ENCODE measurements around the gene DIPK2A.
A peak's percentile ranks its signal among the peaks of the same experiment; 100 is the strongest.

DIPK2A gene

GRCh38 chr3:143975554-143976152, 4.0 kb downstream of the DIPK2A start:
- no peak overlapping the region for H3K27ac ChIP-seq (ENCODE audit: low read depth, low read length)
- peak overlapping the region; percentile 93 for H3K4me3 ChIP-seq (ENCODE audit: low read depth, low read length)
- peaks cover 34% of the 10 kb centered on the region for H3K4me1 ChIP-seq (ENCODE audit: control insufficient read depth, insufficient read depth, low read length)
- H3K27me3 ChIP-seq (ENCODE audit: control insufficient read depth, insufficient read depth, low read length), result no peaks in the 10 kb centered on the region
- no peak overlapping the region for H3K9ac ChIP-seq (ENCODE audit: low read length)
- no peaks in the 10 kb centered on the region for H3K9me3 ChIP-seq (ENCODE audit: control insufficient read depth, insufficient read depth, low read depth, low read length)
- no peaks in the 10 kb centered on the region for H3K36me3 ChIP-seq (ENCODE audit: control insufficient read depth, insufficient read depth, low read length)

GRCh38 chr3:143977341-143978262, 6.0 kb downstream of the DIPK2A start:
- H3K4me3 ChIP-seq (ENCODE audit: low read depth, low read length), result peak overlapping the region; percentile 24; the same call in 1 of the 2 replicates
- H3K27me3 ChIP-seq (ENCODE audit: control insufficient read depth, insufficient read depth, low read length), result no peaks in the 10 kb centered on the region
- 0 out of 2 replicates have a peak overlapping the region, but pooled peaks have one; percentile 12 for H3K27ac ChIP-seq (ENCODE audit: low read depth, low read length)
- no peak overlapping the region for H3K9ac ChIP-seq (ENCODE audit: low read length)
- peaks cover 11% of the 10 kb centered on the region; the same call in 1 of the 2 replicates for H3K9me3 ChIP-seq (ENCODE audit: control insufficient read depth, insufficient read depth, low read depth, low read length)
- peaks cover 5% of the 10 kb centered on the region for H3K36me3 ChIP-seq (ENCODE audit: control insufficient read depth, insufficient read depth, low read length)
- H3K4me1 ChIP-seq (ENCODE audit: control insufficient read depth, insufficient read depth, low read length), result peaks cover 34% of the 10 kb centered on the region

- Histone ChIP-seq H3K27ac (ENCODE audit: low read depth, low read length) (no peak overlapping the region), H3K36me3 (ENCODE audit: control insufficient read depth, insufficient read depth, low read length) (peaks cover 12% of the 10 kb centered on the region), H3K4me1 (ENCODE audit: control insufficient read depth, insufficient read depth, low read length) (peaks cover 34% of the 10 kb centered on the region), H3K4me3 (ENCODE audit: low read depth, low read length) (no peak overlapping the region), H3K27me3 (ENCODE audit: control insufficient read depth, insufficient read depth, low read length) (no peaks in the 10 kb centered on the region), H3K9me3 (ENCODE audit: control insufficient read depth, insufficient read depth, low read depth, low read length) (peaks cover 11% of the 10 kb centered on the region; the same call in 1 of the 2 replicates), H3K9ac (ENCODE audit: low read length) (no peak overlapping the region)
Measured at GRCh38 chr3:143978263-143978631, 6.6 kb downstream of the DIPK2A start.

- Histone ChIP-seq H3K27ac (ENCODE audit: low read depth, low read length) (no peak overlapping the region), H3K4me3 (ENCODE audit: low read depth, low read length) (no peak overlapping the region), H3K9ac (ENCODE audit: low read length) (no peak overlapping the region), H3K9me3 (ENCODE audit: control insufficient read depth, insufficient read depth, low read depth, low read length) (peaks cover 11% of the 10 kb centered on the region; the same call in 1 of the 2 replicates), H3K27me3 (ENCODE audit: control insufficient read depth, insufficient read depth, low read length) (no peaks in the 10 kb centered on the region), H3K4me1 (ENCODE audit: control insufficient read depth, insufficient read depth, low read length) (peaks cover 34% of the 10 kb centered on the region), H3K36me3 (ENCODE audit: control insufficient read depth, insufficient read depth, low read length) (peaks cover 13% of the 10 kb centered on the region)
Measured at GRCh38 chr3:143979041-143979440, 7.4 kb downstream of the DIPK2A start.

GRCh38 chr3:143979813-143980212, 8.2 kb downstream of the DIPK2A start:
- H3K4me3 ChIP-seq (ENCODE audit: low read depth, low read length), result no peak overlapping the region
- H3K4me1 ChIP-seq (ENCODE audit: control insufficient read depth, insufficient read depth, low read length), result peaks cover 32% of the 10 kb centered on the region
- H3K27ac ChIP-seq (ENCODE audit: low read depth, low read length), result no peak overlapping the region
- H3K27me3 ChIP-seq (ENCODE audit: control insufficient read depth, insufficient read depth, low read length), result no peaks in the 10 kb centered on the region
- peaks cover 11% of the 10 kb centered on the region; the same call in 1 of the 2 replicates for H3K9me3 ChIP-seq (ENCODE audit: control insufficient read depth, insufficient read depth, low read depth, low read length)
- no peak overlapping the region for H3K9ac ChIP-seq (ENCODE audit: low read length)
- peaks cover 16% of the 10 kb centered on the region for H3K36me3 ChIP-seq (ENCODE audit: control insufficient read depth, insufficient read depth, low read length)

- no peak overlapping the region for H3K4me3 ChIP-seq (ENCODE audit: low read depth, low read length)
- no peak overlapping the region for H3K27ac ChIP-seq (ENCODE audit: low read depth, low read length)
- H3K36me3 ChIP-seq (ENCODE audit: control insufficient read depth, insufficient read depth, low read length), result peaks cover 38% of the 10 kb centered on the region
- no peak overlapping the region for H3K9ac ChIP-seq (ENCODE audit: low read length)
- H3K9me3 ChIP-seq (ENCODE audit: control insufficient read depth, insufficient read depth, low read depth, low read length), result no peaks in the 10 kb centered on the region
- H3K4me1 ChIP-seq (ENCODE audit: control insufficient read depth, insufficient read depth, low read length), result no peaks in the 10 kb centered on the region
- H3K27me3 ChIP-seq (ENCODE audit: control insufficient read depth, insufficient read depth, low read length), result no peaks in the 10 kb centered on the region
Measured at GRCh38 chr3:143988306-143988705, 16.7 kb downstream of the DIPK2A start.

- Histone ChIP-seq H3K4me3 (ENCODE audit: low read depth, low read length) (no peak overlapping the region), H3K9me3 (ENCODE audit: control insufficient read depth, insufficient read depth, low read depth, low read length) (no peaks in the 10 kb centered on the region), H3K4me1 (ENCODE audit: control insufficient read depth, insufficient read depth, low read length) (no peaks in the 10 kb centered on the region), H3K27ac (ENCODE audit: low read depth, low read length) (no peak overlapping the region), H3K27me3 (ENCODE audit: control insufficient read depth, insufficient read depth, low read length) (no peaks in the 10 kb centered on the region), H3K36me3 (ENCODE audit: control insufficient read depth, insufficient read depth, low read length) (peaks cover 40% of the 10 kb centered on the region), H3K9ac (ENCODE audit: low read length) (no peak overlapping the region)
Measured at GRCh38 chr3:143989461-143989860, 17.8 kb downstream of the DIPK2A start.

GRCh38 chr3:143991713-143992112, 20.1 kb downstream of the DIPK2A start:
- no peaks in the 10 kb centered on the region for H3K27me3 ChIP-seq (ENCODE audit: control insufficient read depth, insufficient read depth, low read length)
- no peak overlapping the region for H3K4me3 ChIP-seq (ENCODE audit: low read depth, low read length)
- H3K9me3 ChIP-seq (ENCODE audit: control insufficient read depth, insufficient read depth, low read depth, low read length), result no peaks in the 10 kb centered on the region
- no peaks in the 10 kb centered on the region for H3K4me1 ChIP-seq (ENCODE audit: control insufficient read depth, insufficient read depth, low read length)
- no peak overlapping the region for H3K9ac ChIP-seq (ENCODE audit: low read length)
- no peak overlapping the region for H3K27ac ChIP-seq (ENCODE audit: low read depth, low read length)
- H3K36me3 ChIP-seq (ENCODE audit: control insufficient read depth, insufficient read depth, low read length), result peaks cover 30% of the 10 kb centered on the region

GRCh38 chr3:143998266-143998665, 26.6 kb downstream of the DIPK2A start:
- H3K4me1 ChIP-seq (ENCODE audit: control insufficient read depth, insufficient read depth, low read length), result no peaks in the 10 kb centered on the region
- no peak overlapping the region for H3K27ac ChIP-seq (ENCODE audit: low read depth, low read length)
- no peak overlapping the region for H3K9ac ChIP-seq (ENCODE audit: low read length)
- no peak overlapping the region for H3K4me3 ChIP-seq (ENCODE audit: low read depth, low read length)
- no peaks in the 10 kb centered on the region for H3K27me3 ChIP-seq (ENCODE audit: control insufficient read depth, insufficient read depth, low read length)
- peaks cover 3% of the 10 kb centered on the region; the same call in 1 of the 2 replicates for H3K36me3 ChIP-seq (ENCODE audit: control insufficient read depth, insufficient read depth, low read length)
- H3K9me3 ChIP-seq (ENCODE audit: control insufficient read depth, insufficient read depth, low read depth, low read length), result no peaks in the 10 kb centered on the region

GRCh38 chr3:144003051-144003450, 31.4 kb downstream of the DIPK2A start:
- Histone ChIP-seq H3K4me3 (ENCODE audit: low read depth, low read length) (no peak overlapping the region), H3K27ac (ENCODE audit: low read depth, low read length) (no peak overlapping the region), H3K9me3 (ENCODE audit: control insufficient read depth, insufficient read depth, low read depth, low read length) (no peaks in the 10 kb centered on the region), H3K4me1 (ENCODE audit: control insufficient read depth, insufficient read depth, low read length) (no peaks in the 10 kb centered on the region), H3K9ac (ENCODE audit: low read length) (no peak overlapping the region), H3K27me3 (ENCODE audit: control insufficient read depth, insufficient read depth, low read length) (no peaks in the 10 kb centered on the region), H3K36me3 (ENCODE audit: control insufficient read depth, insufficient read depth, low read length) (no peaks in the 10 kb centered on the region; the same call in 1 of the 2 replicates)

- Histone ChIP-seq H3K36me3 (ENCODE audit: control insufficient read depth, insufficient read depth, low read length) (no peaks in the 10 kb centered on the region), H3K27me3 (ENCODE audit: control insufficient read depth, insufficient read depth, low read length) (no peaks in the 10 kb centered on the region)
Measured at GRCh38 chr3:144010371-144010770, 38.7 kb downstream of the DIPK2A start.

More at GRCh38 chr3:144010371-144010770, 38.7 kb downstream of the DIPK2A start:
- Histone ChIP-seq H3K9ac (ENCODE audit: low read length) (no peak overlapping the region), H3K9me3 (ENCODE audit: control insufficient read depth, insufficient read depth, low read depth, low read length) (no peaks in the 10 kb centered on the region), H3K4me3 (ENCODE audit: low read depth, low read length) (no peak overlapping the region), H3K4me1 (ENCODE audit: control insufficient read depth, insufficient read depth, low read length) (no peaks in the 10 kb centered on the region), H3K27ac (ENCODE audit: low read depth, low read length) (0 out of 2 replicates have a peak overlapping the region, but pooled peaks have one; percentile 23)
